Stimulated activated naive CD8-positive, alpha-beta T cell treated with anti-CD3 and anti-CD28 coated beads, Interleukin-15, Interleukin-2, amounts not matched to agents 100 ng/mL and 50 ng/mL, for 24 hours (primary cell): Measurements from ENCODE around the gene MED10.

ENCODE experiments used
- H3K27ac Mint-ChIP-seq: one replicate; pipeline ENCODE4 v1.8.0; 2021; ENCODE audit warnings: mild to moderate bottlenecking, mixed read lengths
- H3K27me3 Mint-ChIP-seq: one replicate; pipeline ENCODE4 v1.8.0; 2021; ENCODE audit warnings: mixed read lengths
- H3K36me3 Mint-ChIP-seq: one replicate; pipeline ENCODE4 v1.8.0; 2021; ENCODE audit warnings: low read depth, mixed read lengths
- H3K4me1 Mint-ChIP-seq: one replicate; pipeline ENCODE4 v1.8.0; 2021; ENCODE audit warnings: low read depth, mixed read lengths
- H3K4me3 Mint-ChIP-seq: one replicate; pipeline ENCODE4 v1.8.0; 2021; ENCODE audit warnings: mild to moderate bottlenecking, mixed read lengths
- H3K9me3 Mint-ChIP-seq: one replicate; pipeline ENCODE4 v1.8.0; 2021; ENCODE audit warnings: mixed read lengths

Gene MED10, protein sequence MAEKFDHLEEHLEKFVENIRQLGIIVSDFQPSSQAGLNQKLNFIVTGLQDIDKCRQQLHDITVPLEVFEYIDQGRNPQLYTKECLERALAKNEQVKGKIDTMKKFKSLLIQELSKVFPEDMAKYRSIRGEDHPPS

DNA sequence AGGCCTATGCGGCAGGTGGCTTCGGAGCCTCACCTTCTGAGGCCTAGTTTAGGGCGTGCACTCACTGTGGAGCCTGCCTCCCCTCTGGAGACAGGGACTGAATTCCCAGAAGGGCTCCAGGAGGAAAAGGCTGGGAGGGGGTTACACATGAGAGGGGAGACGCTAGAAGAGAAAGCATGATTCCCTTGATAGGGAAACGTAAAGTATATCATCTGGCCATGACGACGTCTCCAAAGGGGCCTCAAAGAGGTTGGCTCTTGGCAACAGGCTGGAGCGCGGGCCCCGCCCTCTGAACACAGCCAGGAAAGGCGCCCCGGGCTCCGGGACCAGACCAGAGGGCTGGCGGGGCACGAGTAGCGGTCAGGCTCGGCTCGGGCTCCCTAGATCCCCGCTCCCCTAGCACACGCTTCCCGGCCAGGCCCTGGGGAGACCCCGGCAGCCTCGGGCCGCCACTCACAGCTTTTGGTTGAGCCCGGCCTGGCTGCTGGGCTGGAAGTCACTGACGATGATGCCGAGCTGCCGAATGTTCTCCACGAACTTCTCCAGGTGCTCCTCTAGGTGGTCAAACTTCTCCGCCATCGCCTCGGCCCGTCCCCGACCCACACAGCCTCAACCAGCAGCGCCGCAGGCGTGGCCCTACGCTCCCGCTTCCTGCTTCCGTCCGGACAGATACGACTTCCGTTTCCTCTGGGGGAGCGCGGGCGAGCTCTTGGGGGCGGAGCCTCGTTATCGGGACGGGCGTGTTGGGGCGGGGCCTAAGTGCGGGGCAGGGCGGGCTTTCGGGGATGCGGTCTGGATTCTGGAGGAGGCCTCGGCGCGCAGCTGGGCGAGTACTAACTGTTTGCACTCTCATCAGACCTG, at the start of gene MED10:
TSS of gene MED10 (minus strand) at position 643 of the 861 bp plus-strand sequence. CDS start at position 579, 64 bp downstream.
- Mint-ChIP-seq H3K27me3 (no peaks in the 10 kb centered on the region), H3K4me3 (peak within 1 kb of the TSS; percentile 99), H3K36me3 (peaks cover 47% of the 10 kb centered on the region), H3K27ac (peak within 1 kb of the TSS; percentile 98), H3K9me3 (no peaks in the 10 kb centered on the region), H3K4me1 (peaks cover 47% of the 10 kb centered on the region)

GRCh38 chr5:6427694-6428093, 49.3 kb upstream of the MED10 start:
- no peak overlapping the region for H3K4me3 Mint-ChIP-seq
- peaks cover 8% of the 10 kb centered on the region for H3K27me3 Mint-ChIP-seq
- no peaks in the 10 kb centered on the region for H3K9me3 Mint-ChIP-seq
- H3K4me1 Mint-ChIP-seq, result no peaks in the 10 kb centered on the region
- H3K27ac Mint-ChIP-seq, result no peak overlapping the region
- H3K36me3 Mint-ChIP-seq, result no peaks in the 10 kb centered on the region

- Mint-ChIP-seq H3K9me3 (no peaks in the 10 kb centered on the region), H3K27ac (no peak overlapping the region), H3K4me1 (no peaks in the 10 kb centered on the region), H3K36me3 (no peaks in the 10 kb centered on the region), H3K27me3 (peaks cover 8% of the 10 kb centered on the region), H3K4me3 (no peak overlapping the region)
These were observed 46.4 kb upstream of the MED10 start for GRCh38 chr5:6424700-6425099.

- Mint-ChIP-seq H3K4me3 (no peak overlapping the region), H3K36me3 (no peaks in the 10 kb centered on the region), H3K4me1 (no peaks in the 10 kb centered on the region), H3K9me3 (no peaks in the 10 kb centered on the region), H3K27me3 (peaks cover 8% of the 10 kb centered on the region), H3K27ac (no peak overlapping the region)
These were observed 45.8 kb upstream of the MED10 start for GRCh38 chr5:6424110-6424659.

GRCh38 chr5:6423327-6424109, 45.2 kb upstream of the MED10 start:
- Mint-ChIP-seq H3K27ac (no peak overlapping the region), H3K27me3 (peaks cover 8% of the 10 kb centered on the region), H3K4me1 (no peaks in the 10 kb centered on the region), H3K4me3 (no peak overlapping the region), H3K9me3 (no peaks in the 10 kb centered on the region), H3K36me3 (no peaks in the 10 kb centered on the region)

- Mint-ChIP-seq H3K4me3 (no peak overlapping the region), H3K36me3 (no peaks in the 10 kb centered on the region), H3K4me1 (no peaks in the 10 kb centered on the region), H3K27me3 (peaks cover 12% of the 10 kb centered on the region), H3K27ac (no peak overlapping the region), H3K9me3 (no peaks in the 10 kb centered on the region)
These were observed 41.0 kb upstream of the MED10 start for GRCh38 chr5:6419340-6419852.

- Mint-ChIP-seq H3K27ac (no peak overlapping the region), H3K4me1 (no peaks in the 10 kb centered on the region), H3K4me3 (no peak overlapping the region), H3K36me3 (no peaks in the 10 kb centered on the region), H3K9me3 (no peaks in the 10 kb centered on the region), H3K27me3 (peaks cover 12% of the 10 kb centered on the region)
These were observed 40.4 kb upstream of the MED10 start for GRCh38 chr5:6418679-6419276.

- no peak overlapping the region for H3K27ac Mint-ChIP-seq
- no peak overlapping the region for H3K4me3 Mint-ChIP-seq
- H3K4me1 Mint-ChIP-seq, result no peaks in the 10 kb centered on the region
- H3K9me3 Mint-ChIP-seq, result no peaks in the 10 kb centered on the region
- no peaks in the 10 kb centered on the region for H3K36me3 Mint-ChIP-seq
- peaks cover 12% of the 10 kb centered on the region for H3K27me3 Mint-ChIP-seq
These were observed 39.3 kb upstream of the MED10 start for GRCh38 chr5:6417657-6418056.

DNA sequence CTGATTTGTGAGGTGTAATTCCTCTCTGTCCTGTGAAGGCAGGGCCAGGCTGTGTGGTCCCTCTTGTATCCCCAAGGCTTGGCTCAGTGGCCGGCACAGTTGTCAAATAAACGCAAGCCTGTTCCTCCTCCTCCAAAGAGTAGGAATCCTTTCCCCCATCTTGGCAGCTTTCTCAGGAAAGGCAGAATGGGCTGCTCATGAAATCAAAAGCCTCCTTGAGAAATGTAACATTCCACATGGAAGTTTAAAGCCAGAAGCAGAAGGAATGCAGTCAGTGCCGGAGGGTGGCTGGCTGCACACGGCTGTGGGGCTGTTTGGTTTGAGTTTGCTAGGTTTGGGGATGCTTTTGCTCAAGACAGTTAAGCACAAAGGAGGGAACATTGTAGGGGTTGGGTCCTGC, 34.5 kb upstream of the MED10 start:
- Mint-ChIP-seq H3K4me1 (peaks cover 5% of the 10 kb centered on the region), H3K9me3 (no peaks in the 10 kb centered on the region), H3K4me3 (no peak overlapping the region)

GRCh38 chr5:6411141-6411540, 32.8 kb upstream of the MED10 start:
- no peaks in the 10 kb centered on the region for H3K9me3 Mint-ChIP-seq
- H3K36me3 Mint-ChIP-seq, result no peaks in the 10 kb centered on the region
- H3K27me3 Mint-ChIP-seq, result peaks cover 13% of the 10 kb centered on the region
- H3K27ac Mint-ChIP-seq, result no peak overlapping the region
- peaks cover 5% of the 10 kb centered on the region for H3K4me1 Mint-ChIP-seq
- no peak overlapping the region for H3K4me3 Mint-ChIP-seq

More for the DNA sequence above, 34.5 kb upstream of the MED10 start:
- Mint-ChIP-seq H3K27me3 (peaks cover 4% of the 10 kb centered on the region), H3K27ac (no peak overlapping the region), H3K36me3 (no peaks in the 10 kb centered on the region)

DNA sequence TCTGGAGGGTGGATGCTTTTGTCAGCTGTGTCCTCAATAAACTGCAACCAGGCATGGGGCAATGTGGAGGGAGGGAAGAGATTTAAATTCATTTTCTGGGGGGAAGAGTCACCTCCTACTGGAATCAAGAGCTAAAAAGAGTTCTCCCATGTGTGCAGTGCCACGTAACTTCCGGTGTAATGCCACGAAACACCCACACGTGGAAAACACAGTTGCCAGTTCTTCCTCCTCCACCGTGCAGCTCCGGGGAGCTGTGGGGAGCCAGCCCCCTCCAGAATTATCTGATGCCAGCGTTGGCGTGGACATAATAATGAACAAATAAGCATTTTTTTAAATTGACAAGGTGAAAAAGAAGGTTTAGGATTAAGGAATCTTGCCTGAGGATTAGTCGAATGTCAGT, 32.1 kb upstream of the MED10 start:
- H3K4me1 Mint-ChIP-seq, result peaks cover 5% of the 10 kb centered on the region
- H3K27ac Mint-ChIP-seq, result no peak overlapping the region
- no peaks in the 10 kb centered on the region for H3K36me3 Mint-ChIP-seq
- no peaks in the 10 kb centered on the region for H3K9me3 Mint-ChIP-seq
- no peak overlapping the region for H3K4me3 Mint-ChIP-seq
- H3K27me3 Mint-ChIP-seq, result peaks cover 15% of the 10 kb centered on the region

- Mint-ChIP-seq H3K9me3 (no peaks in the 10 kb centered on the region), H3K27me3 (peaks cover 13% of the 10 kb centered on the region), H3K4me3 (no peak overlapping the region), H3K4me1 (peaks cover 5% of the 10 kb centered on the region), H3K36me3 (no peaks in the 10 kb centered on the region), H3K27ac (peak overlapping the region; percentile 63)
These were observed 30.5 kb upstream of the MED10 start for GRCh38 chr5:6408627-6409446.

GRCh38 chr5:6408260-6408596, 29.9 kb upstream of the MED10 start:
- Mint-ChIP-seq H3K4me3 (no peak overlapping the region), H3K27me3 (peaks cover 15% of the 10 kb centered on the region), H3K36me3 (no peaks in the 10 kb centered on the region), H3K9me3 (no peaks in the 10 kb centered on the region), H3K27ac (no peak overlapping the region), H3K4me1 (peaks cover 5% of the 10 kb centered on the region)
